K562 (cell line): ENCODE results near the gene CHAT. TPM values are rescaled to one million over a fixed set of nuclear protein-coding genes. Genes with fewer than 3 reads are reported as not detected.

Experiments
- ATAC-seq: fragments of 200-7000 bp; cut with Tn5 transposase; 3 replicates; pipeline ENCODE4 v1.9.1; 2020; ENCODE audit warnings: moderate library complexity
- BruUV-seq: library from RNA; stranded (reverse); fragments of 400-500 nt; replicated peaks from 2 replicates; lab custom pipeline; 2021; lab: Mats Ljungman, UMichigan
- CTCF ChIA-PET: fragments of 300-600 bp; formaldehyde crosslinking; extraction: SDS; loops from one replicate; lab custom pipeline; 2021; ENCODE audit warnings: low intra/inter-chr PET ratio; lab: Yijun Ruan, JAX
- POLR2A ChIA-PET: fragments of 300-600, 350-650 bp; sonication (Branson Sonifier 250); formaldehyde crosslinking; extraction: SDS; loops from one replicate; lab custom pipeline; 2021; ENCODE audit warnings: antibody characterized with exemption, inconsistent platforms; lab: Yijun Ruan, JAX
- DNase-seq, 4 experiments: peaks; one replicate each; pipeline versions ENCODE4 v3.0.0 to v3.0.0-alpha.2; 2011 to 2018; ENCODE audit warnings: low spot score in 3 of 4, mixed read lengths in 3 of 4; ENCODE audit errors: extremely low read depth in 1 of 4
- FAIRE-seq: peaks from 2 replicates; lab custom pipeline; 2011; peaks lifted over from hg19 to GRCh38; lab: Jason Lieb, UNC
- H2AFZ ChIP-seq: 2 replicates; pipeline ENCODE4 v1.6.0; 2011; ENCODE audit warnings: low read depth, low read length, control low read depth, inconsistent platforms
- H3K27ac ChIP-seq: fragments of 200-600 bp; 3 replicates; pipeline ENCODE4 v1.8.0; 2011; ENCODE audit warnings: low read depth, mild to moderate bottlenecking, control low read depth, inconsistent platforms, low read length, moderate library complexity, mixed read lengths; ENCODE audit errors: extremely low read depth
- H3K27me3 ChIP-seq, 2 experiments: fragments of 300-600 bp in 1 of 2; 2 replicates in 1 of 2; 3 replicates in 1 of 2; pipeline versions ENCODE4 v1.6.0 to v1.8.0; 2011; ENCODE audit warnings: inconsistent platforms in 2 of 2, low read length in 2 of 2, mild to moderate bottlenecking in 1 of 2, mixed read lengths in 1 of 2, moderate library complexity in 1 of 2; ENCODE audit not compliant: control insufficient read depth in 2 of 2, insufficient read depth in 2 of 2
- H3K36me3 ChIP-seq: fragments of 300-600 bp; 3 replicates; pipeline ENCODE4 v1.8.0; 2011; ENCODE audit warnings: mild to moderate bottlenecking, low read length, inconsistent platforms; ENCODE audit not compliant: control insufficient read depth, insufficient read depth
- H3K4me1 ChIP-seq, 2 experiments: fragments of 200-600 bp in 1 of 2; replicated peaks in 1 of 2; 2 replicates in 1 of 2; 3 replicates in 1 of 2; pipeline versions ENCODE4 v1.5.1 to v1.8.0; 2011; ENCODE audit warnings: inconsistent platforms in 2 of 2, low read length in 2 of 2, mild to moderate bottlenecking in 1 of 2, mixed read lengths in 1 of 2, moderate library complexity in 1 of 2; ENCODE audit not compliant: control insufficient read depth in 2 of 2, insufficient read depth in 2 of 2
- H3K4me2 ChIP-seq: 2 replicates; pipeline ENCODE4 v1.6.1; 2011; ENCODE audit warnings: low read length, control low read depth, inconsistent platforms, mixed read lengths; ENCODE audit not compliant: insufficient read depth
- H3K4me3 ChIP-seq: fragments of 200-600 bp; sonication (generic), shearing (Covaris generic); 2 replicates; pipeline ENCODE4 v1.5.1; 2016; ENCODE audit warnings: control low read depth, inconsistent platforms
- H3K79me2 ChIP-seq: fragments of 200-600 bp; 3 replicates; pipeline ENCODE4 v1.8.0; 2011; ENCODE audit warnings: low read length, inconsistent platforms; ENCODE audit not compliant: control insufficient read depth, insufficient read depth
- H3K9ac ChIP-seq, 2 experiments: 2 replicates each; pipeline versions ENCODE4 v1.6.0 to v1.6.1; 2011; ENCODE audit warnings: low read depth in 2 of 2, low read length in 2 of 2, control low read depth in 1 of 2, inconsistent platforms in 1 of 2, mild to moderate bottlenecking in 1 of 2, mixed read lengths in 1 of 2; ENCODE audit not compliant: insufficient read depth in 1 of 2
- H3K9me1 ChIP-seq: one replicate; pipeline ENCODE4 v1.6.0; 2011; ENCODE audit warnings: inconsistent platforms, mild to moderate bottlenecking, low read length, moderate library complexity; ENCODE audit not compliant: control insufficient read depth, insufficient read depth
- H3K9me3 ChIP-seq: replicated peaks from 2 replicates; pipeline ENCODE4 v1.5.1; 2011; ENCODE audit warnings: low read depth, low read length, inconsistent platforms; ENCODE audit not compliant: control insufficient read depth, insufficient read depth
- H4K20me1 ChIP-seq: replicated peaks from 2 replicates; pipeline ENCODE4 v1.6.1; 2011; ENCODE audit warnings: low read length, inconsistent platforms, mixed read lengths; ENCODE audit not compliant: control insufficient read depth, insufficient read depth
- CBX8 ChIP-seq: fragments of 200-600 bp; sonication (generic); IDR thresholded peaks from 2 replicates; pipeline ENCODE4 v1.6.1; 2012; ENCODE audit warnings: borderline replicate concordance, mixed run types, low read depth, mild to moderate bottlenecking, moderate library complexity, mixed read lengths, low read length, control low read depth, inconsistent platforms; ENCODE audit not compliant: poor library complexity, severe bottlenecking; ENCODE audit errors: extremely low read depth
- CHD2 ChIP-seq: IDR thresholded peaks from 2 replicates; pipeline ENCODE4 v1.6.1; 2011; ENCODE audit warnings: low read depth, low read length
- GATAD2B ChIP-seq: fragments of 450-650 bp; IDR thresholded peaks from 2 replicates; pipeline ENCODE4 v1.6.1; 2017; ENCODE audit warnings: mild to moderate bottlenecking, borderline replicate concordance
- HDGF ChIP-seq: fragments of 450-650 bp; IDR thresholded peaks from 2 replicates; pipeline ENCODE4 v1.6.1; 2016
- KLF13 ChIP-seq: fragments of 450-650 bp; IDR thresholded peaks from 2 replicates; pipeline ENCODE4 v1.6.1; 2016; ENCODE audit warnings: missing genetic modification characterization, low read depth, mild to moderate bottlenecking, missing compliant biosample characterization, moderate library complexity, borderline replicate concordance
- PHB2 ChIP-seq: fragments of 450-650 bp; IDR thresholded peaks from 2 replicates; pipeline ENCODE4 v1.6.1; 2017; ENCODE audit warnings: low read depth
- PRPF4 ChIP-seq: fragments of 200-400 bp; formaldehyde crosslinking; IDR thresholded peaks from one replicate; pipeline ENCODE4 v1.6.1; 2017; ENCODE audit warnings: low read length, low read depth, mild to moderate bottlenecking; ENCODE audit not compliant: insufficient read depth, poor library complexity, severe bottlenecking
- RHOXF2B ChIP-seq: fragments of 250-450 bp; sonication (Bioruptor Pico); conservative IDR thresholded peaks from 2 replicates; pipeline ENCODE4 v1.5.1; 2021
- SMAD2 ChIP-seq: fragments of 150-350 bp; IDR thresholded peaks from 2 replicates; pipeline ENCODE4 v1.6.1; 2014; ENCODE audit warnings: low read depth, mild to moderate bottlenecking, low read length
- SRSF7 ChIP-seq: fragments of 200-400 bp; formaldehyde crosslinking; optimal IDR thresholded peaks from 2 replicates; pipeline ENCODE3; 2017; ENCODE audit warnings: mild to moderate bottlenecking, low read depth, low read length
- XRCC3 ChIP-seq: fragments of 450-650 bp; IDR thresholded peaks from 2 replicates; pipeline ENCODE4 v1.6.1; 2017; ENCODE audit warnings: mild to moderate bottlenecking, moderate library complexity
- YY1 ChIP-seq, 3 experiments: IDR thresholded peaks; 2 replicates each; pipeline ENCODE4 v1.6.1; 2011; ENCODE audit warnings: low read length in 2 of 3, mild to moderate bottlenecking in 2 of 3, moderate library complexity in 2 of 3, borderline replicate concordance in 1 of 3, control low read depth in 1 of 3, low read depth in 1 of 3; ENCODE audit not compliant: insufficient read depth in 3 of 3, insufficient replicate concordance in 2 of 3, control insufficient read depth in 1 of 3, insufficient read length in 1 of 3; ENCODE audit errors: extremely low read depth in 1 of 3
- ZNF212 ChIP-seq: fragments of 450-650 bp; formaldehyde crosslinking; IDR thresholded peaks from 2 replicates; pipeline ENCODE4 v1.4.0; 2020; ENCODE audit warnings: mild to moderate bottlenecking
- ZNF217 ChIP-seq: sonication (generic); formaldehyde crosslinking; IDR thresholded peaks from 2 replicates; pipeline ENCODE4 v1.8.0; 2022; ENCODE audit warnings: mild to moderate bottlenecking, missing genetic modification reagents
- WGBS: fragments of 100-300 bp; shearing (Covaris generic); methylation state at CpG from one replicate; pipeline ENCODE4 v1.1.6; 2016; ENCODE audit warnings: low coverage, mixed read lengths; ENCODE audit not compliant: insufficient coverage; ENCODE audit errors: missing lambda C conversion rate; 5-methylcytosine and 5-hydroxymethylcytosine counted together
- in situ Hi-C: fragments of 300-500 bp; cut with MboI; formaldehyde crosslinking; loops from 4 replicates; pipeline ENCODE4 v1.15.0; 2018; ENCODE audit warnings: inconsistent platforms, mixed read lengths
- intact Hi-C: fragments of 100-400 bp; cut with micrococcal nuclease; formaldehyde crosslinking; loops from 2 replicates; pipeline ENCODE4 v1.14.2; 2022
- polyA plus RNA-seq, 8 experiments: library from polyadenylated mRNA; depleted of rRNA in 4 of 8; stranded (reverse) in 5 of 8; unstranded in 3 of 8; fragments of >200 nt; fragmentation: Nextera tagmentation in 2 of 8; fragmentation: Illumina TruSeq in 1 of 8; extraction: Ambion mirVana in 2 of 8; extraction: Trizol in 1 of 8; gene quantifications; 2 replicates each; pipeline versions ENCODE4 v1.2.1 to v1.2.3, GENCODE V29; 2011 to 2014; ENCODE audit warnings: inconsistent platforms in 1 of 8, missing spikeins in 1 of 8
- total RNA-seq, 7 experiments: library from RNA; depleted of rRNA in 6 of 7; stranded (reverse); fragments of >200 nt in 6 of 7; fragmentation: Illumina TruSeq in 2 of 7; extraction: Trizol in 2 of 7; gene quantifications; 2 replicates each; pipeline versions ENCODE4 v1.2.1 to v1.2.3, GENCODE V29; 2011 to 2021; ENCODE audit warnings: low replicate concordance in 1 of 7

The CHAT gene
- total and polyA plus RNA-seq, 9 of the 15 experiments (the other 6 are each of a cell fraction or from before 2014, with no cell fraction given): not detected

GRCh38 chr10:49625411-49625810 lies 11.6 kb downstream of the CHAT start (continued):
- no peak for TF ChIP-seq XRCC3
- no peak for TF ChIP-seq PRPF4
- no peak for TF ChIP-seq YY1 (IDR thresholded peaks at IDR 0.05; ENCODE audit: borderline replicate concordance in 1 of 3, control insufficient read depth in 1 of 3, extremely low read depth in 1 of 3, insufficient read depth in 3 of 3, insufficient read length in 1 of 3, insufficient replicate concordance in 2 of 3, low read depth in 1 of 3, low read length in 2 of 3)
- no peak for TF ChIP-seq ZNF217

DNA sequence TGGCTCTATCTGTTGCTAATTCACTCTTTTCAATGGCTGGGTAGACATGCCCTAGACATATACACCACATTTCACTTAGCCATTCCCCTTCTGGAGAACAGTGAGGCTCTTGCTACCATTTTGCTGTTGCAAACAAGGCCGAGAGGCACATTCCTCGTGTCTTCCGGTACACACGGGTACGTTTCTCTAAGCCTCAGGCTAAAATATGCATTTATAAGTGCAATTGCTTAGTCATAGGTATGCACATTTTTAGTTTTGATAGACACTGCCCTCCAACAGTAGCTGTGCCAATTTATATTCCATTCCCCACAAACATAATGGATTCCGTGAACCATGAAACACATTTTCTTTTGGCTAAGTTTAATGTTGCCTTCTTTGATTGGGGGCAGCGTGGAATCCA lies 13.2 kb downstream of the CHAT start:
- H3K4me2 ChIP-seq: no peak overlapping the region
- no peak overlapping the region for H3K9ac ChIP-seq
- H3K79me2 ChIP-seq: no peaks in the 10 kb centered on the region
- no TSS peak for BruUV-seq
- DNase-seq: no peak
- no peak overlapping the region for H3K27ac ChIP-seq
- no peak overlapping the region for H3K4me3 ChIP-seq
- no peaks in the 10 kb centered on the region for H3K9me3 ChIP-seq
- TF ChIP-seq GATAD2B (no peak), SMAD2 (no peak), RHOXF2B (CRISPR knock-in tag) (no peak), SRSF7 (no peak), CBX8 (no peak), PHB2 (no peak), HDGF (no peak), KLF13 (tag) (no peak), ZNF212 (no peak), CHD2 (no peak)
- TF ChIP-seq, all 486 proteins: peak for 0
- intact Hi-C loops: no loop called here
- in situ Hi-C loops: no loop called here
- Histone ChIP-seq H2AFZ (no peak overlapping the region), H3K4me1 (no peaks in the 10 kb centered on the region), H3K36me3 (no peaks in the 10 kb centered on the region), H3K9me1 (no peaks in the 10 kb centered on the region), H3K27me3 (peaks cover 13 to 55% of the 10 kb centered on the region in 2 experiments; a peak in 4 of 5 replicates), H4K20me1 (peaks cover 6% of the 10 kb centered on the region; the same call in 1 of the 2 replicates)
- FAIRE-seq (no peak), ATAC-seq (no peak)
- WGBS: 3% methylated on average over 7 of the region's 7 CpGs
- POLR2A ChIA-PET: no interaction called here
- CTCF ChIA-PET: no interaction called here
